NT2/D1 (cell line): ENCODE results near the gene RAE1.

ENCODE experiments used
- SUZ12 ChIP-seq: IDR thresholded peaks from 2 replicates; pipeline ENCODE4 v1.6.1; 2011; ENCODE audit not compliant: insufficient read length, insufficient read depth; ENCODE audit errors: extremely low read depth
- YY1 ChIP-seq: IDR thresholded peaks from 2 replicates; pipeline ENCODE4 v1.6.1; 2011; ENCODE audit not compliant: insufficient read length, insufficient read depth
- ZNF274 ChIP-seq: IDR thresholded peaks from 2 replicates; pipeline ENCODE4 v1.6.1; 2011; ENCODE audit warnings: mild to moderate bottlenecking, low read depth, low read length

DNA sequence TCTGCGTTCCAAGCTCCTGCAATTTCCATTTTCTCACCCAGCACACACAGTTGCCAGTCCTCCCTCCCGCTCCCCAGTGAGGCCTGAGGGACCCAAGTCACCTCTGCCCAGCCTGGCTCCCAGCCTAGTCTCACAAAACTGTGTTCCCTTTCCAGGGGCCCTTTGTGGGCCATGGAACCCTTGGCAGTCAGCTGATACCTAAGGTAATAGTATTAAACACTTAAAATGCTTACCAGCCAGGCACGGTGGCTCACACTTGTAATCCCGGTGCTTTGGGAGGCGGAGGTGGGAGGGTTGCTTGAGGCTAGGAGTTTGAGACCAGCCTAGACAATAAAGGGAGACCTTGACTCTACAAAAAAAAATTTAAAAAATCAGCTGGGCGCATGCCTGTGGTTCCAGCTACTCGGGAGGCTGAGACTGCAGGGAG, 36.9 kb downstream of the RAE1 start:
- TF ChIP-seq ZNF274 (no peak), SUZ12 (no peak), YY1 (no peak)
